HepG2 (cell line): ENCODE data around the gene PPP6R2. TPM values are rescaled to one million over a fixed set of nuclear protein-coding genes. Genes with fewer than 3 reads are reported as not detected.

Experiments
- ARID2 ChIP-seq: sonication (generic); formaldehyde crosslinking; IDR thresholded peaks from 2 replicates; pipeline ENCODE4 v1.8.1; 2022; ENCODE audit warnings: mild to moderate bottlenecking, missing genetic modification reagents, borderline replicate concordance
- ARID4A ChIP-seq: sonication (generic); formaldehyde crosslinking; IDR thresholded peaks from 2 replicates; pipeline ENCODE4 v1.5.0; 2020; ENCODE audit warnings: mild to moderate bottlenecking, missing genetic modification reagents, borderline replicate concordance
- DRAP1 ChIP-seq: IDR thresholded peaks from 2 replicates; pipeline ENCODE4 v1.6.1; 2016; ENCODE audit warnings: missing genetic modification reagents, missing compliant biosample characterization
- HINFP ChIP-seq: sonication (generic); formaldehyde crosslinking; IDR thresholded peaks from 2 replicates; pipeline ENCODE4 v1.4.0; 2020; ENCODE audit warnings: low read depth, mild to moderate bottlenecking, missing genetic modification reagents
- LBX2 ChIP-seq: sonication (generic); formaldehyde crosslinking; IDR thresholded peaks from 2 replicates; pipeline ENCODE4 v1.5.0; 2020; ENCODE audit warnings: missing genetic modification reagents, mild to moderate bottlenecking, borderline replicate concordance
- MBNL3 ChIP-seq: fragments of 250-450 bp; sonication (Bioruptor Pico); conservative IDR thresholded peaks from 2 replicates; pipeline ENCODE4 v1.8.0; 2022; ENCODE audit warnings: mild to moderate bottlenecking, inconsistent platforms
- MIER3 ChIP-seq: IDR thresholded peaks from 2 replicates; pipeline ENCODE4 v1.6.1; 2016; ENCODE audit warnings: missing compliant biosample characterization, borderline replicate concordance
- NFKB2 ChIP-seq: sonication (generic); formaldehyde crosslinking; IDR thresholded peaks from 2 replicates; pipeline ENCODE4 v1.4.0; 2020; ENCODE audit warnings: missing genetic modification reagents, borderline replicate concordance
- NR2F1 ChIP-seq, 2 experiments: fragments of 450-650 bp in 1 of 2; formaldehyde crosslinking in 1 of 2; IDR thresholded peaks; 2 replicates each; pipeline versions ENCODE4 v1.5.0 to v1.6.1; 2016 to 2020; ENCODE audit warnings: mild to moderate bottlenecking in 1 of 2, missing compliant biosample characterization in 1 of 2, missing genetic modification reagents in 1 of 2, moderate library complexity in 1 of 2
- PAXIP1 ChIP-seq: sonication (generic); formaldehyde crosslinking; conservative IDR thresholded peaks from 2 replicates; pipeline ENCODE4 v1.4.0; 2020; ENCODE audit warnings: mild to moderate bottlenecking, missing genetic modification reagents, moderate library complexity
- SMAD3 ChIP-seq: sonication (generic); formaldehyde crosslinking; IDR thresholded peaks from 2 replicates; pipeline ENCODE4 v1.4.0; 2020; ENCODE audit warnings: missing genetic modification reagents
- ZFY ChIP-seq: sonication (generic); formaldehyde crosslinking; IDR thresholded peaks from 2 replicates; pipeline ENCODE4 v1.4.0; 2020; ENCODE audit warnings: missing genetic modification reagents
- ZNF264 ChIP-seq: sonication (generic); formaldehyde crosslinking; IDR thresholded peaks from 2 replicates; pipeline ENCODE4 v1.4.0; 2020; ENCODE audit warnings: missing genetic modification reagents
- ZNF343 ChIP-seq: sonication (generic); formaldehyde crosslinking; IDR thresholded peaks from 2 replicates; pipeline ENCODE4 v1.4.0; 2020; ENCODE audit warnings: mild to moderate bottlenecking, missing genetic modification reagents
- ZNF598 ChIP-seq: sonication (generic); formaldehyde crosslinking; IDR thresholded peaks from 2 replicates; pipeline ENCODE4 v1.5.1; 2020; ENCODE audit warnings: mild to moderate bottlenecking, missing genetic modification reagents, borderline replicate concordance
- ZNF678 ChIP-seq: sonication (generic); formaldehyde crosslinking; IDR thresholded peaks from 2 replicates; pipeline ENCODE4 v1.4.0; 2020; ENCODE audit warnings: mild to moderate bottlenecking, missing genetic modification reagents
- ZNF75D ChIP-seq: sonication (generic); formaldehyde crosslinking; IDR thresholded peaks from 2 replicates; pipeline ENCODE4 v1.8.1; 2023; ENCODE audit warnings: missing genetic modification reagents, mild to moderate bottlenecking, borderline replicate concordance
- polyA plus RNA-seq, 8 experiments: library from polyadenylated mRNA; depleted of rRNA in 3 of 8; stranded (reverse) in 7 of 8; unstranded in 1 of 8; fragments of >200 nt; fragmentation: Illumina TruSeq in 4 of 8; extraction: Trizol in 4 of 8; gene quantifications; 2 replicates each; pipeline versions ENCODE4 v1.2.1 to v1.2.3, GENCODE V29; 2011 to 2016; ENCODE audit warnings: low read depth in 4 of 8, missing spikeins in 1 of 8, mixed read lengths in 1 of 8; ENCODE audit not compliant: insufficient read depth in 1 of 8
- total RNA-seq, 5 experiments: library from RNA; depleted of rRNA; stranded (reverse); fragments of >200 nt; fragmentation: Illumina TruSeq; extraction: Trizol; gene quantifications; 2 replicates each; pipeline ENCODE4 v1.2.3, GENCODE V29; 2016; ENCODE audit warnings: low read depth in 1 of 5

PPP6R2 gene
- total and polyA plus RNA-seq, 2 of the 13 experiments (the other 11 are each of a cell fraction or from before 2014, with no cell fraction given), result 55.0 to 102 TPM

- TF ChIP-seq LBX2 (peak; percentile 60; the same call in 1 of the 2 replicates), ZNF264 (CRISPR knock-in tag) (0 out of 2 replicates have a peak, but pooled peaks have one; percentile 13), NR2F1 (CRISPR knock-in tag; IDR thresholded peaks at IDR 0.05) (peak; percentile 52 to 76; a peak in 1 of 4 replicates), ARID2 (CRISPR knock-in tag) (peak; percentile 96), ZFY (peak; percentile 62), ZNF598 (CRISPR knock-in tag) (no peak), SMAD3 (peak; percentile 39; the same call in 1 of the 2 replicates), MIER3 (CRISPR knock-in tag) (peak; percentile 24; the same call in 1 of the 2 replicates), MBNL3 (CRISPR knock-in tag) (0 out of 2 replicates have a peak, but pooled peaks have one; percentile 49), DRAP1 (no peak), HINFP (CRISPR knock-in tag) (0 out of 2 replicates have a peak, but pooled peaks have one; percentile 24), ARID4A (CRISPR knock-in tag) (peak; percentile 72; the same call in 1 of the 2 replicates), ZNF75D (CRISPR knock-in tag) (no peak), ZNF678 (CRISPR knock-in tag) (0 out of 2 replicates have a peak, but pooled peaks have one; percentile 37), NFKB2 (CRISPR knock-in tag) (no peak), ZNF343 (CRISPR knock-in tag) (no peak), PAXIP1 (CRISPR knock-in tag) (peak; percentile 54)
Observed at GRCh38 chr22:50485221-50486131, 142.3 kb downstream of the PPP6R2 start (continued).
